Heart right ventricle (tissue), 16 donors: ENCODE data around the gene IDI1. TPM values are rescaled to one million over a fixed set of nuclear protein-coding genes. Genes with fewer than 3 reads are reported as not detected.
A peak's percentile ranks its signal among the peaks of the same experiment; 100 is the strongest.

Source experiments
- ATAC-seq, 8 donors: fragments of 200-7000 bp; cut with Tn5 transposase; one replicate each; pipeline ENCODE4 v1.9.1; 2020; ENCODE audit warnings: mild to moderate bottlenecking in 8 of 8, moderate library complexity in 8 of 8, moderate number of reproducible peaks in 1 of 8
- DNase-seq, 2 donors: peaks; one replicate each; pipeline ENCODE4 v3.0.0-alpha.2; 2020
- H3K27ac ChIP-seq, 10 donors: fragments of 200-600 bp; sonication (generic) in 2 of 10; one replicate each; pipeline versions ENCODE4 v1.5.0 to v1.8.0; 2020 to 2022; ENCODE audit warnings: mild to moderate bottlenecking in 3 of 10
- H3K27me3 ChIP-seq, 7 donors: fragments of 200-600 bp; one replicate each; pipeline ENCODE4 v1.8.0; 2021 to 2022; ENCODE audit warnings: mild to moderate bottlenecking in 2 of 7
- H3K36me3 ChIP-seq, 9 donors: fragments of 200-600 bp; sonication (generic) in 1 of 9; one replicate each; pipeline versions ENCODE4 v1.5.0 to v1.8.0; 2020 to 2022; ENCODE audit warnings: mild to moderate bottlenecking in 2 of 9
- H3K4me1 ChIP-seq, 9 donors: fragments of 200-600 bp; sonication (generic) in 1 of 9; one replicate each; pipeline versions ENCODE4 v1.5.0 to v1.8.0; 2020 to 2022; ENCODE audit warnings: mild to moderate bottlenecking in 4 of 9
- H3K4me3 ChIP-seq, 10 donors: fragments of 200-600 bp; sonication (generic) in 2 of 10; one replicate each; pipeline versions ENCODE4 v1.5.0 to v1.8.0; 2020 to 2022; ENCODE audit warnings: mild to moderate bottlenecking in 7 of 10, moderate library complexity in 2 of 10
- H3K9me3 ChIP-seq, 11 donors: fragments of 200-600 bp in 10 of 11; sonication (generic) in 2 of 11; one replicate each; pipeline versions ENCODE4 v1.5.0 to v1.8.0; 2013 to 2022; ENCODE audit warnings: mild to moderate bottlenecking in 2 of 11, control low read depth in 1 of 11, moderate library complexity in 1 of 11
- CTCF ChIP-seq, 9 donors: fragments of 200-600 bp; sonication (generic) in 2 of 9; IDR thresholded peaks; one replicate each; pipeline versions ENCODE4 v1.5.0 to v1.8.0; 2021 to 2022; ENCODE audit warnings: antibody characterized with exemption in 9 of 9, mild to moderate bottlenecking in 5 of 9, moderate library complexity in 1 of 9
- WGBS, 2 donors: extraction: QIAGEN DNeasy Blood & Tissue Kit; methylation state at CpG; one replicate each; pipeline ENCODE4 v1.1.7; 2013; ENCODE audit warnings: inconsistent platforms in 1 of 2; 5-methylcytosine and 5-hydroxymethylcytosine counted together
- intact Hi-C, 10 donors: fragments of 100-400 bp; cut with DNase I; formaldehyde crosslinking; loops; one replicate each; pipeline versions ENCODE4 v1.11.1 to v1.14.2; 2022
- polyA plus RNA-seq, 2 donors: library from polyadenylated mRNA; stranded (reverse); fragments of 200-250 nt; gene quantifications; one replicate each; pipeline ENCODE4 v1.2.3, GENCODE V29; 2013
- total RNA-seq, 10 donors: library from RNA; stranded (reverse); fragmentation: NEBNext Ultra II Directional in 3 of 10; extraction: Animal tissue kit (Norgen Biotek cat#: 25700) in 3 of 10; gene quantifications; one replicate each; pipeline versions ENCODE4 v1.2.1 to v1.2.4, GENCODE V29; 2021 to 2023
- donor health status: Arrhythmogenic right ventricular cardiomyopathy.
- donor health status: ischemic (EF 13 %, LVEDD 7.1; RV severe dilation, severe dysfunction).
- donor health status: healthy with polysubstance abuse.
- donor health status: DM: no; HTN: yes; CAD: no.
- donor health status: DM: no; HTN: no; CAD: no.
- donor health status: ischemic (EF 25% LVEDD 6.9; RV normal size, moderate dysfunction).
- donor health status: ischemic (EF 25% LVEDD 5.7; RV mildly dilated, moderate dysfunction).
- donor health status: healthy.
- donor health status: DM: yes; HTN: yes; CAD: no.
- donor health status: Ischemic cardiomyopathy.
- donor health status: ischemic (EF 35%, LVEDD 5.7; RV mildly dilated, moderate dysfunction).
- donor health status: nonischemic (EF 11% LVEDD 7.7; RV severe dilation, severe dysfunction).
- donor health status: DM: yes; HTN: yes; CAD: no.
- donor health status: PGD.
- donor health status: ischemic (EF 29% LVEDD 5.4; RV normal size, mild dysfunction).
- donor health status: nonischemic (EF 23%, LVEDD 6.1; RV moderate dilation, normal function).

The IDI1 gene
- total and polyA plus RNA-seq, 12 donors = 8.9 to 26.0 (median 18.9) TPM

- DNase-seq = no peak
- no peak overlapping the region for H3K4me3 ChIP-seq
- WGBS, 2 donors = 60% methylated on average over 4 of the region's 4 CpGs
- no peak for TF ChIP-seq CTCF (IDR thresholded peaks at IDR 0.05)
- H3K9me3 ChIP-seq = no peaks in the 10 kb centered on the region
- H3K4me1 ChIP-seq = peaks cover 0 to 48% (median 31%) of the 10 kb centered on the region in 9 donors
- H3K36me3 ChIP-seq = peaks cover 0 to 40% (median 30%) of the 10 kb centered on the region in 9 donors
- no peaks in the 10 kb centered on the region for H3K27me3 ChIP-seq
- ATAC-seq = no peak
- intact Hi-C loops = loop anchor here in 1 of 10 donors (10.0 kb wide), 1 partner anchor 110 kb away; the partner anchor contains the start of gene LARP4B
- H3K27ac ChIP-seq = peak overlapping the region in 8 of 10 donors; percentile 42 to 90 (median 58)
Measured at GRCh38 chr10:1044964-1045363, 4.0 kb downstream of the IDI1 start.

- no peaks in the 10 kb centered on the region for H3K9me3 ChIP-seq
- ATAC-seq (no peak), DNase-seq (no peak)
- peaks cover 0 to 48% (median 38%) of the 10 kb centered on the region in 9 donors for H3K36me3 ChIP-seq
- H3K27ac ChIP-seq = peak overlapping the region in 9 of 10 donors; percentile 4 to 90 (median 53)
- intact Hi-C loops = loop anchor here in 1 of 10 donors (10.0 kb wide), 1 partner anchor 109 kb away; the partner anchor contains the start of gene LARP4B
- TF ChIP-seq CTCF (IDR thresholded peaks at IDR 0.05) = no peak
- WGBS, 2 donors = 35 to 43% methylated on average over 4 of the region's 4 CpGs
- no peaks in the 10 kb centered on the region for H3K27me3 ChIP-seq
- peaks cover 0 to 46% (median 29%) of the 10 kb centered on the region in 9 donors for H3K4me1 ChIP-seq
- H3K4me3 ChIP-seq = peak overlapping the region in 2 of 10 donors; percentile 19 to 39
Measured at GRCh38 chr10:1044146-1044545, 4.8 kb downstream of the IDI1 start.

GRCh38 chr10:1043532-1043995 lies 5.4 kb downstream of the IDI1 start:
- no peak for TF ChIP-seq CTCF (IDR thresholded peaks at IDR 0.05)
- peak in 7 of 8 donors; percentile 20 to 80 (median 54) for ATAC-seq
- DNase-seq = peak in 1 of 2 donors; percentile 22
- H3K27ac ChIP-seq = peak overlapping the region in 9 of 10 donors; percentile 4 to 90 (median 53)
- H3K36me3 ChIP-seq = peaks cover 0 to 52% (median 39%) of the 10 kb centered on the region in 9 donors
- no peaks in the 10 kb centered on the region for H3K27me3 ChIP-seq
- H3K4me1 ChIP-seq = peaks cover 0 to 46% (median 29%) of the 10 kb centered on the region in 9 donors
- intact Hi-C loops = loop anchor here in 1 of 10 donors (10.0 kb wide), 1 partner anchor 109 kb away; the partner anchor contains the start of gene LARP4B
- 59 to 73% methylated on average over 12 of the region's 12 CpGs for WGBS, 2 donors
- no peaks in the 10 kb centered on the region for H3K9me3 ChIP-seq
- H3K4me3 ChIP-seq = peak overlapping the region in 3 of 10 donors; percentile 15 to 39 (median 19)

- no peak overlapping the region for H3K4me3 ChIP-seq
- DNase-seq (no peak), ATAC-seq (no peak)
- intact Hi-C loops = loop anchor here in 1 of 10 donors (10.0 kb wide), 1 partner anchor 107 kb away; the partner anchor contains the start of gene LARP4B
- no peaks in the 10 kb centered on the region for H3K9me3 ChIP-seq
- peaks cover 0 to 72% (median 39%) of the 10 kb centered on the region in 9 donors for H3K36me3 ChIP-seq
- WGBS, 2 donors = 95 to 96% methylated on average over 9 of the region's 9 CpGs
- H3K27ac ChIP-seq = no peak overlapping the region
- H3K27me3 ChIP-seq = no peaks in the 10 kb centered on the region
- peaks cover 0 to 38% (median 22%) of the 10 kb centered on the region in 9 donors for H3K4me1 ChIP-seq
- TF ChIP-seq CTCF (IDR thresholded peaks at IDR 0.05) = no peak
Measured at GRCh38 chr10:1041514-1041913, 7.4 kb downstream of the IDI1 start.
